H1 (cell line): Measurements from ENCODE around the gene HK1. TPM values are rescaled to one million over a fixed set of nuclear protein-coding genes. Genes with fewer than 3 reads are reported as not detected.

Experiments
- CTCF ChIA-PET: fragments of 300-600 bp; sonication (Branson Sonifier 250); formaldehyde crosslinking; loops from one replicate; lab custom pipeline; 2021; ENCODE audit not compliant: partially characterized antibody; lab: Charles Lee
- POLR2A ChIA-PET: fragments of 300-600 bp; sonication (Branson Sonifier 250); formaldehyde crosslinking; loops from one replicate; lab custom pipeline; 2021; ENCODE audit warnings: inconsistent platforms; ENCODE audit not compliant: partially characterized antibody; lab: Charles Lee
- DNase-seq, 2 experiments: peaks; one replicate each; pipeline versions ENCODE4 v3.0.0 to v3.0.0-alpha.2; 2010 to 2022; ENCODE audit warnings: low spot score in 2 of 2, low read depth in 1 of 2, mixed read lengths in 1 of 2
- FAIRE-seq: peaks from 2 replicates; lab custom pipeline; 2011; peaks lifted over from hg19 to GRCh38; lab: Jason Lieb, UNC
- H2AFZ ChIP-seq: 2 replicates; pipeline ENCODE4 v1.8.1; 2012; ENCODE audit warnings: low read length, inconsistent platforms
- H2AK5ac ChIP-seq: 2 replicates; pipeline ENCODE4 v1.6.1; 2013; ENCODE audit warnings: low read depth, low read length
- H2BK120ac ChIP-seq: replicated peaks from 2 replicates; pipeline ENCODE3; 2013; ENCODE audit warnings: low read depth, low read length, inconsistent platforms
- H2BK12ac ChIP-seq: 2 replicates; pipeline ENCODE4 v1.6.1; 2013; ENCODE audit warnings: low read depth, low read length
- H2BK15ac ChIP-seq: 2 replicates; pipeline ENCODE4 v1.6.1; 2013; ENCODE audit warnings: low read length
- H2BK20ac ChIP-seq: 2 replicates; pipeline ENCODE4 v1.6.1; 2013; ENCODE audit warnings: low read length
- H2BK5ac ChIP-seq: 2 replicates; pipeline ENCODE4 v1.6.1; 2013; ENCODE audit warnings: low read depth, low read length
- H3K14ac ChIP-seq: 2 replicates; pipeline ENCODE4 v1.6.1; 2013; ENCODE audit warnings: inconsistent platforms; ENCODE audit not compliant: insufficient read length
- H3K18ac ChIP-seq: 2 replicates; pipeline ENCODE4 v1.6.1; 2013; ENCODE audit warnings: low read length; ENCODE audit errors: extremely low read depth
- H3K23ac ChIP-seq: 2 replicates; pipeline ENCODE4 v1.6.1; 2013; ENCODE audit warnings: inconsistent platforms; ENCODE audit not compliant: insufficient read length
- H3K23me2 ChIP-seq: 2 replicates; pipeline ENCODE4 v1.6.1; 2013; ENCODE audit warnings: low read depth, low read length
- H3K27ac ChIP-seq: 2 replicates; pipeline ENCODE4 v1.6.1; 2011; ENCODE audit warnings: low read depth, low read length, inconsistent platforms
- H3K27me3 ChIP-seq, 4 experiments: replicated peaks in 1 of 4; 1 replicate in 1 of 4; 2 replicates in 3 of 4; pipeline versions ENCODE4 v1.6.1 to v1.8.1; 2011 to 2013; ENCODE audit warnings: low read length in 3 of 4, mild to moderate bottlenecking in 3 of 4, inconsistent platforms in 2 of 4, mixed read lengths in 2 of 4, moderate library complexity in 1 of 4; ENCODE audit not compliant: control insufficient read depth in 3 of 4, insufficient read depth in 3 of 4; ENCODE audit errors: extremely low read depth in 1 of 4
- H3K36me3 ChIP-seq, 4 experiments: 2 replicates each; pipeline versions ENCODE4 v1.6.1 to v1.8.1; 2011 to 2013; ENCODE audit warnings: mild to moderate bottlenecking in 4 of 4, low read length in 3 of 4, moderate library complexity in 2 of 4, control low read depth in 1 of 4, inconsistent platforms in 1 of 4; ENCODE audit not compliant: insufficient read depth in 4 of 4, control insufficient read depth in 2 of 4
- H3K4ac ChIP-seq: replicated peaks from 2 replicates; pipeline ENCODE3; 2013; ENCODE audit warnings: low read length, low read depth, mixed read lengths, inconsistent platforms; ENCODE audit not compliant: insufficient read length
- H3K4me1 ChIP-seq, 4 experiments: replicated peaks in 1 of 4; 1 replicate in 1 of 4; 2 replicates in 3 of 4; pipeline versions ENCODE4 v1.6.1 to v1.8.1; 2011 to 2013; ENCODE audit warnings: low read length in 3 of 4, inconsistent platforms in 2 of 4, mixed read lengths in 1 of 4; ENCODE audit not compliant: insufficient read depth in 4 of 4, control insufficient read depth in 3 of 4
- H3K4me2 ChIP-seq, 2 experiments: 2 replicates each; pipeline versions ENCODE4 v1.6.1 to v1.8.1; 2011 to 2013; ENCODE audit warnings: low read depth in 2 of 2, low read length in 2 of 2, control low read depth in 1 of 2, inconsistent platforms in 1 of 2, mild to moderate bottlenecking in 1 of 2; ENCODE audit not compliant: insufficient read depth in 1 of 2
- H3K4me3 ChIP-seq, 4 experiments: fragments of 200-600, 300-600 bp in 1 of 4; sonication (generic), shearing (Covaris generic), sonication (Bioruptor Twin) in 1 of 4; 2 replicates each; pipeline versions ENCODE4 v1.5.1 to v1.8.1; 2011 to 2016; ENCODE audit warnings: low read length in 4 of 4, low read depth in 3 of 4, control low read depth in 2 of 4, inconsistent platforms in 2 of 4, mild to moderate bottlenecking in 2 of 4, mixed read lengths in 1 of 4, moderate library complexity in 1 of 4; ENCODE audit not compliant: insufficient read depth in 2 of 4; ENCODE audit errors: extremely low read depth in 1 of 4
- H3K56ac ChIP-seq: replicated peaks from 2 replicates; pipeline ENCODE3; 2013; ENCODE audit warnings: low read depth, mild to moderate bottlenecking, mixed read lengths, low read length, inconsistent platforms; ENCODE audit not compliant: insufficient read length
- H3K79me1 ChIP-seq: 2 replicates; pipeline ENCODE4 v1.6.1; 2013; ENCODE audit warnings: low read depth, low read length, control low read depth
- H3K79me2 ChIP-seq, 2 experiments: 2 replicates each; pipeline versions ENCODE4 v1.6.1 to v1.8.1; 2012 to 2013; ENCODE audit warnings: low read length in 2 of 2, mild to moderate bottlenecking in 2 of 2, inconsistent platforms in 1 of 2; ENCODE audit not compliant: insufficient read depth in 2 of 2, control insufficient read depth in 1 of 2
- H3K9ac ChIP-seq, 4 experiments: replicated peaks in 1 of 4; 1 replicate in 1 of 4; 2 replicates in 3 of 4; pipeline versions ENCODE4 v1.6.1 to v1.8.1; 2011 to 2013; ENCODE audit warnings: low read depth in 3 of 4, low read length in 3 of 4, control low read depth in 2 of 4, mild to moderate bottlenecking in 2 of 4, moderate library complexity in 2 of 4, inconsistent platforms in 1 of 4; ENCODE audit errors: extremely low read depth in 1 of 4
- H3K9me3 ChIP-seq, 2 experiments: 2 replicates each; pipeline versions ENCODE4 v1.6.1 to v1.8.1; 2012 to 2013; ENCODE audit warnings: mild to moderate bottlenecking in 2 of 2, moderate library complexity in 2 of 2, control low read depth in 1 of 2, inconsistent platforms in 1 of 2, low read depth in 1 of 2, low read length in 1 of 2, mixed read lengths in 1 of 2; ENCODE audit not compliant: insufficient read depth in 2 of 2
- H4K20me1 ChIP-seq, 2 experiments: replicated peaks in 1 of 2; 2 replicates each; pipeline versions ENCODE3 to v1.8.1; 2011 to 2013; ENCODE audit warnings: inconsistent platforms in 2 of 2, low read length in 2 of 2, mild to moderate bottlenecking in 1 of 2; ENCODE audit not compliant: insufficient read depth in 2 of 2, control insufficient read depth in 1 of 2
- H4K5ac ChIP-seq: 2 replicates; pipeline ENCODE4 v1.6.1; 2013; ENCODE audit warnings: low read length, low read depth, mixed read lengths, inconsistent platforms; ENCODE audit not compliant: insufficient read length
- H4K8ac ChIP-seq: 2 replicates; pipeline ENCODE4 v1.8.0; 2013; ENCODE audit warnings: mild to moderate bottlenecking, moderate library complexity, low read length, inconsistent platforms; ENCODE audit not compliant: insufficient read depth; ENCODE audit errors: extremely low read depth
- H4K91ac ChIP-seq: replicated peaks from 2 replicates; pipeline ENCODE3; 2013; ENCODE audit warnings: low read length, mixed read lengths, inconsistent platforms; ENCODE audit not compliant: insufficient read length
- ASH2L ChIP-seq: fragments of 200-600, 300-600 bp; sonication (generic); IDR thresholded peaks from one replicate; pipeline ENCODE4 v1.7.1; 2017; ENCODE audit warnings: low read length
- SIN3A ChIP-seq, 2 experiments: IDR thresholded peaks in 1 of 2; conservative IDR thresholded peaks in 1 of 2; 2 replicates each; pipeline ENCODE4 v1.6.1; 2011 to 2012; ENCODE audit warnings: low read length in 2 of 2, improper control_type of control experiment in 1 of 2, low read depth in 1 of 2, mild to moderate bottlenecking in 1 of 2
- SP2 ChIP-seq: IDR thresholded peaks from 2 replicates; pipeline ENCODE4 v1.6.1; 2012; ENCODE audit warnings: mild to moderate bottlenecking, low read length, inconsistent platforms
- SRF ChIP-seq: IDR thresholded peaks from 2 replicates; pipeline ENCODE4 v1.6.1; 2011; ENCODE audit warnings: mild to moderate bottlenecking, low read depth, low read length, moderate library complexity
- ZNF274 ChIP-seq: IDR thresholded peaks from 2 replicates; pipeline ENCODE4 v1.7.0; 2012; ENCODE audit warnings: low read length, borderline replicate concordance; ENCODE audit errors: extremely low read depth
- WGBS, 2 experiments: shearing (Covaris generic) in 1 of 2; methylation state at CpG; one replicate each; pipeline versions ENCODE4 v1.1.6 to v1.1.7; 2013 to 2015; ENCODE audit warnings: low lambda C conversion rate in 2 of 2, mixed read lengths in 2 of 2, inconsistent platforms in 1 of 2, low coverage in 1 of 2, missing lambda C conversion rate in 1 of 2; ENCODE audit not compliant: insufficient replicate concordance in 2 of 2, insufficient coverage in 1 of 2, insufficient read length in 1 of 2; ENCODE audit errors: extremely low coverage in 1 of 2, missing lambda C conversion rate in 1 of 2; 5-methylcytosine and 5-hydroxymethylcytosine counted together
- polyA plus RNA-seq, 7 experiments: library from polyadenylated mRNA; depleted of rRNA in 3 of 7; stranded (reverse) in 5 of 7; unstranded in 2 of 7; fragments of >200 nt in 5 of 7; fragments of 200-250 nt in 2 of 7; gene quantifications; 1 replicate in 5 of 7; 2 replicates in 1 of 7; 4 replicates in 1 of 7; pipeline versions ENCODE4 v1.2.1 to v1.2.3, GENCODE V29; 2011 to 2013; ENCODE audit warnings: missing spikeins in 2 of 7, mixed read lengths in 2 of 7
- total RNA-seq: library from RNA; stranded (reverse); fragmentation: NEBNext Ultra II Directional; extraction: Animal tissue kit (Norgen Biotek cat#: 25700); gene quantifications from 2 replicates; pipeline ENCODE4 v1.2.1, GENCODE V29; 2021

HK1 gene
- total and polyA plus RNA-seq, 2 of the 8 experiments (the other 6 are each of a cell fraction or from before 2014, with no cell fraction given): 55.8 to 247 TPM

- H4K20me1 ChIP-seq: no peaks in the 10 kb centered on the region
- 0 out of 2 replicates have a peak overlapping the region, but pooled peaks have one; percentile 72 for H2AFZ ChIP-seq
- H2BK20ac ChIP-seq: no peak overlapping the region
- H2BK5ac ChIP-seq: no peak overlapping the region
- H3K36me3 ChIP-seq: no peaks in the 10 kb centered on the region
- H3K27ac ChIP-seq: no peak overlapping the region
- no peaks in the 10 kb centered on the region for H3K9me3 ChIP-seq
- H4K5ac ChIP-seq: no peak overlapping the region
- no peak overlapping the region for H3K14ac ChIP-seq
- no peak overlapping the region for H3K4me2 ChIP-seq
- no peak overlapping the region; the same call in 1 of the 2 replicates for H4K8ac ChIP-seq
- H3K4me3 ChIP-seq: no peak overlapping the region
- no peak overlapping the region for H3K18ac ChIP-seq
- ChIA-PET CTCF (interaction anchor here (0.6 to 1.8 kb wide), 4 partner anchors 12 to 167 kb away, joined by 3 to 6 read pairs (median 4); no protein-coding TSS in a partner anchor), POLR2A (no interaction called here)
- H2BK15ac ChIP-seq: no peak overlapping the region
- H3K79me2 ChIP-seq: no peaks in the 10 kb centered on the region
- no peak overlapping the region for H2AK5ac ChIP-seq
- no peak overlapping the region for H2BK12ac ChIP-seq
- DNase-seq (no peak), FAIRE-seq (no peak)
- H2BK120ac ChIP-seq: no peak overlapping the region
- no peak overlapping the region for H3K9ac ChIP-seq
- no peaks in the 10 kb centered on the region for H3K79me1 ChIP-seq
- no peak overlapping the region for H3K4ac ChIP-seq
- H3K56ac ChIP-seq: no peak overlapping the region
- H4K91ac ChIP-seq: no peak overlapping the region
- H3K4me1 ChIP-seq: no peaks in the 10 kb centered on the region; a peak in 1 of 7 replicates
- H3K23me2 ChIP-seq: no peaks in the 10 kb centered on the region
- no peak overlapping the region for H3K23ac ChIP-seq
- 93% methylated on average over 10 of the region's 10 CpGs; no CpG with 5 or more reads in 1 of the 2 experiments for WGBS, 2 experiments
- no peaks in the 10 kb centered on the region for H3K27me3 ChIP-seq
- TF ChIP-seq SIN3A (conservative IDR thresholded peaks at IDR 0.05 in 1 of 2, IDR thresholded peaks at IDR 0.05 in 1 of 2; ENCODE audit: low read depth in 1 of 2, low read length in 2 of 2): no peak
- no peak for TF ChIP-seq SRF
- no peak for TF ChIP-seq ZNF274
- no peak for TF ChIP-seq SP2
- TF ChIP-seq ASH2L: no peak
Observed at GRCh38 chr10:69243817-69244216, 34.5 kb upstream of the HK1 start.
